Measurements from ENCODE around the gene UCN2. TPM values are rescaled to one million over a fixed set of nuclear protein-coding genes. Genes with fewer than 3 reads are reported as not detected.

The UCN2 gene
- total RNA-seq = 0.81 and 1.1 TPM in 2 replicates
- polyA plus RNA-seq = 0.47 and 0.95 TPM in 2 replicates

- H3K36me3 ChIP-seq = no peaks in the 10 kb centered on the region
- peaks cover 29% of the 10 kb centered on the region for H3K4me1 ChIP-seq (ENCODE audit: low read depth)
- TF ChIP-seq CTCF (IDR thresholded peaks at IDR 0.05; ENCODE audit: low read depth, low read length) = peak; percentile 33
- peak in 1 of 2 donors; percentile 57 for DNase-seq (ENCODE audit: low read depth in 1 of 2, low spot score in 1 of 2)
- no peak within 1 kb of the TSS for H3K27ac ChIP-seq
- no peaks in the 10 kb centered on the region for H3K27me3 ChIP-seq
- H3K4me3 ChIP-seq = no peak within 1 kb of the TSS
- no peaks in the 10 kb centered on the region for H3K9me3 ChIP-seq (ENCODE audit: low read depth)
Measured at GRCh38 chr3:48563382-48563918, at the start of gene UCN2. Gene UCN2 (minus strand): TSS chr3:48563781. CDS start chr3:48563124, 657 bp downstream.

GRCh38 chr3:48612309-48612708 lies 48.7 kb upstream of the UCN2 start:
- Histone ChIP-seq H3K27me3 (peaks cover 8% of the 10 kb centered on the region), H3K36me3 (peaks cover 6% of the 10 kb centered on the region), H3K27ac (no peak overlapping the region), H3K4me1 (ENCODE audit: low read depth) (peaks cover 7% of the 10 kb centered on the region), H3K4me3 (no peak overlapping the region), H3K9me3 (ENCODE audit: low read depth) (no peaks in the 10 kb centered on the region)
- TF ChIP-seq CTCF (IDR thresholded peaks at IDR 0.05; ENCODE audit: low read depth, low read length) = no peak
- DNase-seq (ENCODE audit: low read depth in 1 of 2, low spot score in 1 of 2) = no peak

GRCh38 chr3:48609088-48610005 lies 45.8 kb upstream of the UCN2 start, which contains the start of gene UQCRC1:
Gene UQCRC1 (minus strand): TSS chr3:48609646. CDS start chr3:48609620, 26 bp downstream.
- Histone ChIP-seq H3K4me1 (ENCODE audit: low read depth) (peaks cover 7% of the 10 kb centered on the region), H3K36me3 (peaks cover 24% of the 10 kb centered on the region), H3K9me3 (ENCODE audit: low read depth) (no peaks in the 10 kb centered on the region), H3K27ac (peak within 1 kb of the TSS; percentile 95), H3K4me3 (peak within 1 kb of the TSS; percentile 95), H3K27me3 (peaks cover 8% of the 10 kb centered on the region)
- DNase-seq (ENCODE audit: low read depth in 1 of 2, low spot score in 1 of 2) = peak; percentile 96
- TF ChIP-seq CTCF (IDR thresholded peaks at IDR 0.05; ENCODE audit: low read depth, low read length) = peak; percentile 66

- peaks cover 41% of the 10 kb centered on the region for H3K36me3 ChIP-seq
- H3K27me3 ChIP-seq = peaks cover 8% of the 10 kb centered on the region
- peak in 1 of 2 donors; percentile 7 for DNase-seq (ENCODE audit: low read depth in 1 of 2, low spot score in 1 of 2)
- TF ChIP-seq CTCF (IDR thresholded peaks at IDR 0.05; ENCODE audit: low read depth, low read length) = no peak
- no peaks in the 10 kb centered on the region for H3K9me3 ChIP-seq (ENCODE audit: low read depth)
- no peak overlapping the region for H3K27ac ChIP-seq
- no peak overlapping the region for H3K4me3 ChIP-seq
- peaks cover 7% of the 10 kb centered on the region for H3K4me1 ChIP-seq (ENCODE audit: low read depth)
Measured at GRCh38 chr3:48607519-48607918, 43.9 kb upstream of the UCN2 start.

GRCh38 chr3:48601622-48601994 lies 38.0 kb upstream of the UCN2 start:
- no peaks in the 10 kb centered on the region for H3K27me3 ChIP-seq
- H3K27ac ChIP-seq = no peak overlapping the region
- no peak for DNase-seq (ENCODE audit: low read depth in 1 of 2, low spot score in 1 of 2)
- no peaks in the 10 kb centered on the region for H3K9me3 ChIP-seq (ENCODE audit: low read depth)
- peaks cover 6% of the 10 kb centered on the region for H3K4me1 ChIP-seq (ENCODE audit: low read depth)
- TF ChIP-seq CTCF (IDR thresholded peaks at IDR 0.05; ENCODE audit: low read depth, low read length) = no peak
- H3K4me3 ChIP-seq = no peak overlapping the region
- H3K36me3 ChIP-seq = peaks cover 61% of the 10 kb centered on the region
